ENCODE measurements around the gene MEGF11. TPM values are rescaled to one million over a fixed set of nuclear protein-coding genes. Genes with fewer than 3 reads are reported as not detected.
"Not testable (repeated sequence)": the region's sequence is repeated elsewhere in the genome, so short reads cannot be mapped to it uniquely, and the experiment has no call there.

Gene MEGF11
- total RNA-seq, 4 donors from 2014 or later, result 0.76 TPM; not detected in 3

DNA sequence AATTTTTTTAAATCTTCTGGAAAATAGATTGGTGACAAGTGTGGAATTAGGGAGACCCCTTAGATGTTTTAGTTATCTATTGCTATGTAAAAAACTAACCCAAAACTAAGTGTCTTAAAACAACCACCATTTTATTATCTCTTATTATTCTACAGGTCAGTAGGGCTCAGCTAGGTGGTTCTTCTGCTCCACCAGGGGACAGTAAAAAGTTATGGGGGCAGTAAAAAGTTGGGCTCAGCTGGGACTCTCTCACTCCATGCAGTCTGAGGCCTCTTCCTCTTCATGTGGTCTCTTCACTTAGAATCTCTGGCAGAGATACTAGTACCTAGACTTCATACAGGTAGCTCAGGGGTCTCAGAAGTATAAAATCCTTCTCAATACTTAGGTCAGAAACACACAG lies 21.8 kb upstream of the MEGF11 start:
- H3K4me1 ChIP-seq, result no peaks in the 10 kb centered on the region
- no peaks in the 10 kb centered on the region for H3K27me3 ChIP-seq
- H3K36me3 ChIP-seq, result no peaks in the 10 kb centered on the region
- H3K4me3 ChIP-seq, result no peak overlapping the region
- H3K27ac ChIP-seq, result no peak overlapping the region
- intact Hi-C loops (cut with DNase I; ENCODE audit: low total_unique reads), result no loop called here
- TF ChIP-seq, protein P1, sequence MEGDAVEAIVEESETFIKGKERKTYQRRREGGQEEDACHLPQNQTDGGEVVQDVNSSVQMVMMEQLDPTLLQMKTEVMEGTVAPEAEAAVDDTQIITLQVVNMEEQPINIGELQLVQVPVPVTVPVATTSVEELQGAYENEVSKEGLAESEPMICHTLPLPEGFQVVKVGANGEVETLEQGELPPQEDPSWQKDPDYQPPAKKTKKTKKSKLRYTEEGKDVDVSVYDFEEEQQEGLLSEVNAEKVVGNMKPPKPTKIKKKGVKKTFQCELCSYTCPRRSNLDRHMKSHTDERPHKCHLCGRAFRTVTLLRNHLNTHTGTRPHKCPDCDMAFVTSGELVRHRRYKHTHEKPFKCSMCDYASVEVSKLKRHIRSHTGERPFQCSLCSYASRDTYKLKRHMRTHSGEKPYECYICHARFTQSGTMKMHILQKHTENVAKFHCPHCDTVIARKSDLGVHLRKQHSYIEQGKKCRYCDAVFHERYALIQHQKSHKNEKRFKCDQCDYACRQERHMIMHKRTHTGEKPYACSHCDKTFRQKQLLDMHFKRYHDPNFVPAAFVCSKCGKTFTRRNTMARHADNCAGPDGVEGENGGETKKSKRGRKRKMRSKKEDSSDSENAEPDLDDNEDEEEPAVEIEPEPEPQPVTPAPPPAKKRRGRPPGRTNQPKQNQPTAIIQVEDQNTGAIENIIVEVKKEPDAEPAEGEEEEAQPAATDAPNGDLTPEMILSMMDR (IDR thresholded peaks at IDR 0.05), result no peak
- no peak for TF ChIP-seq POLR2A (IDR thresholded peaks at IDR 0.05)
- H3K9me3 ChIP-seq, result no peaks in the 10 kb centered on the region
- DNase-seq, result no peak

DNA sequence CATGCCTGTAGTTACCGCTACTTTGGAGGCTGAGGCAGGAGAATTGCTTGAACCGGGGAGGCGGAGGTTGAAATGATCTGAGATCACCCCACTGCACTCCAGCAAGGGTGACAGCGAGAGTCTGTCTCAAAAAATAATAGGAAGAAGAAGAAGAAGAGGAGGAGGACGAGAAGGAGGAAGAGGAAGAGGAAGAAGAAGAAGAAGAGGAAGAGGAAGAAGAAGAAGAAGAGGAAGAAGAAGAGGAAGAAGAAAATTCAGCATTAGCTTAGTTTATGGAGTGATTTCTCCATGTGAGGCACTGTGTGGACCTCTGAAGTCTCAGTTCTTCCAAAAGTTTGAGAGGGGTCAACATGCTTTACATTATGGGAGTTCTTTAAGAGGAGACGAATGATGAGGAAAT lies 17.4 kb upstream of the MEGF11 start:
- H3K4me3 ChIP-seq, result no peak overlapping the region
- H3K9me3 ChIP-seq, result no peaks in the 10 kb centered on the region
- no peaks in the 10 kb centered on the region for H3K4me1 ChIP-seq
- H3K27me3 ChIP-seq, result no peaks in the 10 kb centered on the region
- no peak for DNase-seq
- H3K36me3 ChIP-seq, result no peaks in the 10 kb centered on the region
- no peak overlapping the region for H3K27ac ChIP-seq
- TF ChIP-seq POLR2A (IDR thresholded peaks at IDR 0.05), result no peak
- TF ChIP-seq, protein P1 (IDR thresholded peaks at IDR 0.05), result no peak
- intact Hi-C loops (cut with DNase I; ENCODE audit: low total_unique reads), result no loop called here

DNA sequence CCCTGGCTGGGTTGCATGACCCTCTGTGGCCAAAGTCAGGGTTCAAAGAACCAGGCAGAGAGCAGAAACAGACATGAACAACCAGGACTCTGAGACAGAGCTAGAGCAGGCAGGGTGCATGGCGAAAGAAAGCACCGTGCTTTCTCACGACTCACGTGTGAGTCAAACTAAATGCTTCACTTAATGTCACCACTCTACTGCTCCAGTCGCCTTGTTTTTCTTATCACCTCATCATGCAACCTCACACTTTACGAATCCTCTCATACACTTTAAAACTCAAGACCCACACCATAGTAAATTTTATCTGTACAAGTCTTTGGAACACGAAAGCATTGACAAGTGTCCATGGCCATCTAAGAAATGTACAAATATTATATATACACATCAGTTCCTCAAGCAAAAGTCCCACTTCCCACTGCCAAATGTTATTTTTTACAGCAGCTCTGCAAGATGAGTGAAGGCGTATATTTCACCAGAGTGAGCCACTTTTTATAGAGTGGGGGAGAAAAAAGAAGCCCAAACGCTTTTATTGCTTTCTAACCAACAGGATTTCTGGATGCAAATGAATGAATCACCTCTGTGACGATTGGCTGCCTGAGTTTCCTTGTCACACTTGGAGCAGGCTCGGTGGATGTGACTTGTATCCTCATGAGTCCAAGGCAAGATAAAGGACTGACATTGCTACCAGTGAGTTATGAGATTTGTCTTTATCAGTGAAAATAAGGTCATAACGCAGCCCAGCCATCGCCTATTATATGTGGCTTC lies 16.0 kb upstream of the MEGF11 start:
- no peak overlapping the region for H3K27ac ChIP-seq
- no peak overlapping the region for H3K4me3 ChIP-seq
- H3K9me3 ChIP-seq, result no peaks in the 10 kb centered on the region
- intact Hi-C loops (cut with DNase I; ENCODE audit: low total_unique reads), result no loop called here
- TF ChIP-seq, protein P1 (IDR thresholded peaks at IDR 0.05), result no peak
- TF ChIP-seq POLR2A (IDR thresholded peaks at IDR 0.05), result no peak
- H3K36me3 ChIP-seq, result no peaks in the 10 kb centered on the region
- no peak for DNase-seq
- H3K27me3 ChIP-seq, result no peaks in the 10 kb centered on the region
- no peaks in the 10 kb centered on the region for H3K4me1 ChIP-seq

DNA sequence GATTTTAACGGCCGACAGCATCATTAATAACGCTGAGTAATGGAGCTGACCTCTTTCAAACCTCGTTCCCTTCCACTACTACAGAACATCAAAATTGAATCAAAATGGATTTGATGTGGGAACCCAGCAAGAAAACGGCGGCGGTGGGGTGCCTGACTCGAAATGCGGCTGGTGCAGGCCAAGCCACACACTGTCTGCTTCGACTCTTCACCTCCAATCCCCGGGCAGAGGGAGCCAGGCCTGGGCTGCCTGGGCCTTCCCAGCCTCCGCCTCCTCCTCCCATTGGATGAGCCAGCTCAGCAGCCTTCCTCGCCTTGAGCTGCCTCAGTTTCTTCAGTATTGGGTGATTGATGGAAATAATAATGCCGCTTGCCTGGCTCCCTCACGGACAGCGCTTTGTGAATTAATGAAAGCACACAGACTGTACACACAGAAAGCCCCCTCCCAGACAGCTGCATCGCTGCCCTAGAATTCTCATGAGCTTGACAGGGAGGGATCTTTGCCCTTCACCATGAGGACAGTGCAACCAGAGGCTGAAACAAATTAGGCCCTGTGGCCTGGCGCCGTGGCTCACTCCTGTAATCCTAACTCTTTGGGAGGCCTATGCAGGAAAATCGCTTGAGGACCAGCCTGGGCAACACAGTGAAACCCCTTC lies 11.4 kb upstream of the MEGF11 start:
- Histone ChIP-seq H3K27me3 (no peaks in the 10 kb centered on the region), H3K4me1 (no peaks in the 10 kb centered on the region), H3K9me3 (no peaks in the 10 kb centered on the region), H3K4me3 (no peak overlapping the region), H3K27ac (no peak overlapping the region), H3K36me3 (no peaks in the 10 kb centered on the region)
- TF ChIP-seq, protein P1 (IDR thresholded peaks at IDR 0.05), result no peak
- intact Hi-C loops (cut with DNase I; ENCODE audit: low total_unique reads), result no loop called here
- no peak for DNase-seq

DNA sequence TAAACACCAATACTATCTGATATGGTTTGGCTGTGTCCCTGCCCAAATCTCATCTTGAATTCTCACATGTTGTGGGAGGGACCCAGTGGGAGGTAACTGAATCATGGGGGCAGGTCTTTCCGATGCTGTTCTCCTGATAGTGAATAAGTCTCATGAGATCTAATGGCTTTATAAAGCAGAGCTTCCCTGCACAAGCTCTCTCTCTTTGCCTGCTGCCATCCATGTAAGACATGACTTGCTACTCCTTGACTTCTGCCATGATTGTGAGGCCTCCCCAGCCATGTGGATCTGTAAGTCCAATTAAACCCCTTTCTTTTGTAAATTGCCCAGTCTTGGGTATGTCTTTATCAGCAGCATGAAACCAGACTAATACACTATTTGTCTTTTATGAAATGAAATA lies 9.3 kb upstream of the MEGF11 start:
- intact Hi-C loops (cut with DNase I; ENCODE audit: low total_unique reads); H3K4me1 ChIP-seq; H3K27me3 ChIP-seq; DNase-seq; H3K9me3 ChIP-seq; H3K27ac ChIP-seq; H3K4me3 ChIP-seq; H3K36me3 ChIP-seq: not testable (repeated sequence)

Measured in uterus (tissue), 4 donors.